HEK293T (cell line): ENCODE results near the gene ENKUR.
"Not testable (repeated sequence)": the region's sequence is repeated elsewhere in the genome, so short reads cannot be mapped to it uniquely, and the experiment has no call there.

ENCODE experiments used
- CTBP1 ChIP-seq: fragments of 450-650 bp; IDR thresholded peaks from 2 replicates; pipeline ENCODE4 v1.6.1; 2016; ENCODE audit warnings: borderline replicate concordance
- PKNOX1 ChIP-seq: fragments of 450-650 bp; IDR thresholded peaks from 2 replicates; pipeline ENCODE4 v1.6.1; 2016

GRCh38 chr10:25011591-25011990, 4.4 kb downstream of the ENKUR start:
- not testable (repeated sequence) for TF ChIP-seq CTBP1, PKNOX1
